ENCODE data around the gene LPCAT3.
"Not testable (repeated sequence)": the region's sequence is repeated elsewhere in the genome, so short reads cannot be mapped to it uniquely, and the experiment has no call there.

Gene LPCAT3, protein sequence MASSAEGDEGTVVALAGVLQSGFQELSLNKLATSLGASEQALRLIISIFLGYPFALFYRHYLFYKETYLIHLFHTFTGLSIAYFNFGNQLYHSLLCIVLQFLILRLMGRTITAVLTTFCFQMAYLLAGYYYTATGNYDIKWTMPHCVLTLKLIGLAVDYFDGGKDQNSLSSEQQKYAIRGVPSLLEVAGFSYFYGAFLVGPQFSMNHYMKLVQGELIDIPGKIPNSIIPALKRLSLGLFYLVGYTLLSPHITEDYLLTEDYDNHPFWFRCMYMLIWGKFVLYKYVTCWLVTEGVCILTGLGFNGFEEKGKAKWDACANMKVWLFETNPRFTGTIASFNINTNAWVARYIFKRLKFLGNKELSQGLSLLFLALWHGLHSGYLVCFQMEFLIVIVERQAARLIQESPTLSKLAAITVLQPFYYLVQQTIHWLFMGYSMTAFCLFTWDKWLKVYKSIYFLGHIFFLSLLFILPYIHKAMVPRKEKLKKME

GRCh38 chr12:7018350-7019042 lies at the start of gene LPCAT3:
Gene LPCAT3, minus strand, starts transcription at chr12:7018476. Its CDS starts 52 bp downstream, at chr12:7018424.
- FAIRE-seq (peak; percentile 97), DNase-seq (ENCODE audit: insufficient read length, low spot score) (peak; percentile 99)

- DNase-seq (ENCODE audit: insufficient read length, low spot score) (no peak), FAIRE-seq (no peak)
Observed at GRCh38 chr12:7067096-7067495, 48.8 kb upstream of the LPCAT3 start.

DNA sequence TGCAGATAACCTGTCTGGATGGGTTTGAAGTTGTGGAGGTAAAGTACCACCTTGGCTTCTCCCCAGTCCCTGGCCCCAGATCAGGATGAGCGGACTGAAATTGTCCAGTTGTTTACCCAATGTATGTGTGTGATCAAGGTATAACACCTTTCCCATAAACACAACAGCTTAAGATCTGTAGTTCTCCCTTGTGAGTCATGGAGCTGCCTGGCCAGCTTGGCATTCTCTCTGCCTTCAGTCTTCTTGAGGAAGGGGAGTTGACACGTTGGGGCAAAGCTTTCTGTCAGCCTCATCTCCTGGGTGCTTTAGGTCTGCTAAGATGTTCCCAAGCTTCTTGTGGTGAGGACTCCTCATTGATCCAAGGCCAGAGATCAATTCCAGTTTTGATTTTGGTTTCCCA lies 48.3 kb upstream of the LPCAT3 start:
- no peak for DNase-seq (ENCODE audit: insufficient read length, low spot score)
- FAIRE-seq = peak; percentile 80

DNA sequence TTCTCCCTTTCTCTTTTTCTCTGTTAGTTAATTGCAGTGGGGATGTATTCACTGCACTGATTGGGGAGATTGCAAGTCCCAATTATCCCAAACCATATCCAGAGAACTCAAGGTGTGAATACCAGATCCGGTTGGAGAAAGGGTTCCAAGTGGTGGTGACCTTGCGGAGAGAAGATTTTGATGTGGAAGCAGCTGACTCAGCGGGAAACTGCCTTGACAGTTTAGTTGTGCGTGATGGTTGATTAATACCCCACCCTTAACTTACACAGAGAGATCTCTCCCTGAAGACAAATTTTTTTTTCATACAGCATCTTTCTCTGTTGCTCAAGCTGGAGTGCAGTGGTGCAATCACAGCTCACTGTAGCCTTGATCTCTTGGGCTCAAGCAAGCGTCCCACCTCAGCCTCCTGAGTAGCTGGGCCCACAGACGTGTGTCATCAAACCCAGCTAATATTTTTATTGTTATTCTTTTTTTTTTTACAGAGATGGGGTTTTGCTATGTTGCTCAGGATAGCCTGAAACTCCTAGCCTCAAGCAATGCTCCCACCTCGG lies 46.9 kb upstream of the LPCAT3 start:
- FAIRE-seq (no peak), DNase-seq (ENCODE audit: insufficient read length, low spot score) (no peak)

DNA sequence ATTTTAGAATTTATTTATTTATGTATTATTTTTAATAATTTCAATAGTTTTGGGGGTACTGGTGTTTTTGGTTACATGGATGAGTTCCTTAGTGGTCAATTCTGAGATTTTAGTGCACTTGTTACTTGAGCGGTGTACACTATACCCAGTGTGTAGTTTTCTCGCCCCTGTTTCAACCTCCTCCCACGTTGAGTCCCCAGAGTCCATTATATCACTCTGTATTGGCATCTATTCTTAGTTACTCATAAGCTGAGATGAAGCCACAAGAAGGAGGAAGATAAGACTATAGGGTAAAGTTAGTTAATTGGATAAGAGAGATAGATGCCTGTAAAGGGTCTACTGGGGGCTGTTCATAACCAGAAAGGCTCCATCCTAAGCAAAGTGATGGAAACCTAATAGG lies 46.2 kb upstream of the LPCAT3 start:
- DNase-seq (ENCODE audit: insufficient read length, low spot score) (no peak), FAIRE-seq (no peak)

DNA sequence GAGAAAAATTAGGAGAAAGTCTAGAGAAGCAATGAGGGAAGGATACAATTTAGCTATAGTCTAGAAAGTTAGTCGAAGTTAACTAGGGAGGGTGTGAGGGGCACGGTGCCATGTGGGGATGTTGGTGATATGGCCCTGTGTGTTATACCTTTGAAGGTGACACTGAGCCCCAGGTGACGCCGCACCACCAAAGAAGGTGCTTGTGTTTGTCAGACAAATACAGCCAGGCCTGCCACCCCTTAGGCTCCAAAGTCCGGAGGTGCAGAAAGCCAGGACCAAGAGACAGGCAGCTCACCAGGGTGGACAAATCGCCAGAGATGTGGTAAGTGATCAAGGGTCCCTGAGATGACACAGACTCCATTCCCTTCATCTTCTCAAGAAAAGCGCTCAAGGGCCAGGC lies 43.3 kb upstream of the LPCAT3 start:
- FAIRE-seq (no peak), DNase-seq (ENCODE audit: insufficient read length, low spot score) (no peak)

DNA sequence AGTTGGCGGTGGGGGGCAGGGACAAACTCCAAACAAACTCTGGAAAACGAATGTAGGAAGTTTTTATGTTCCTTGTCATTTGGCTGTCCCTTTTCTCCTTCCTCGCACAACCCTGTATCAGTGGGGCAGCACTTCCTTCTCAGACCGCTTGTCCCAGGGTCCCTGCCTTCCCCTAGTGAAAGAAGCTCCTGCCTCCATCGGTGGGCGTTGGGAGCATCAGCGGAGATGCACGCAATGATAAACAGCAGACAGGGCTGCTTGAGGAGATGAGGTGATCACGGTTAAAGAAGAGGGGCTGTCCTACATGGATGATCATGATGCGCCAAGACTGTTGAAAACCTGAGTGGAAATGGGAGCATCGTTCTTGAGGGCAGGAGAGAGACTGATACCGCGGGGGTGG lies 42.9 kb upstream of the LPCAT3 start:
- no peak for DNase-seq (ENCODE audit: insufficient read length, low spot score)
- no peak for FAIRE-seq

- FAIRE-seq = peak; percentile 86
- peak; percentile 95 for DNase-seq (ENCODE audit: insufficient read length, low spot score)
Observed at GRCh38 chr12:7060353-7060954, 42.2 kb upstream of the LPCAT3 start, which contains the start of gene C1S. Gene C1S, plus strand, starts transcription at chr12:7060718. Its CDS starts 1,195 bp downstream, at chr12:7061913.

- FAIRE-seq (no peak), DNase-seq (ENCODE audit: insufficient read length, low spot score) (no peak)
Observed at GRCh38 chr12:7059780-7060179, 41.5 kb upstream of the LPCAT3 start.

GRCh38 chr12:7058850-7059395 lies 40.6 kb upstream of the LPCAT3 start:
- FAIRE-seq (no peak), DNase-seq (ENCODE audit: insufficient read length, low spot score) (no peak)

DNA sequence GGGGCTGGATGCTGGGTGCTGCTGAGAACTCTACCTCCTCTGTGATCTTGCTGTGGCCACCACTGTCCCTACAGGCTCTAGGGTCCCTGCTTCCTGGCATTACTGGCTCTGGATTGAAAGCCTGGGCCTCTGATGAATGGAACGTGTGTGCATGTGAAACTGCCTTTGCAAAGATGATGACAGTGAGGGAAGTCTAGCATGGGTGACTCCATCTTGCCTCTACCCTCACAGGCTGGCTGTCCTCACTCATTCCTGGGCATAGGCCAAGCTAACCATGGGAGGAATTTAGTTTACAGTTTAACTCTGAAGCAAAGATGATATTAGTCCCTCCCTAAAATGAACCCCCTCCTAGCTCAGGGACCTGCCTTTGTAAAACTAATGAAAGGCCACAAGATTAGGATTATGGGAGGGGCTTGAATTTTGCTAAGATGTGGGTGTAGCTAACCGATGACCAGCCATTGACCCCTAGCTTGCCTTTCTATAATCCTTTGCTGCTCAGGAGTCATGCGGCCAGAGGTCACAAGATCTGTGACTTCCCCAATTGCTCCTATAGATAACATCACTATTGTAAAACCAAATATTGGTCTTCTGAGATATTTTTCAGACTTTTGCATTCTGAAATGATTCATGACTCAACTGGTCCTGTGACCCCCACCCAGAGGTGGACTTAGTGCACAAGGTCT lies 40.0 kb upstream of the LPCAT3 start:
- DNase-seq (ENCODE audit: insufficient read length, low spot score) = no peak
- peak; percentile 13 for FAIRE-seq

- FAIRE-seq; DNase-seq (ENCODE audit: insufficient read length, low spot score): not testable (repeated sequence)
Observed at GRCh38 chr12:7055736-7056135, 37.5 kb upstream of the LPCAT3 start.

DNA sequence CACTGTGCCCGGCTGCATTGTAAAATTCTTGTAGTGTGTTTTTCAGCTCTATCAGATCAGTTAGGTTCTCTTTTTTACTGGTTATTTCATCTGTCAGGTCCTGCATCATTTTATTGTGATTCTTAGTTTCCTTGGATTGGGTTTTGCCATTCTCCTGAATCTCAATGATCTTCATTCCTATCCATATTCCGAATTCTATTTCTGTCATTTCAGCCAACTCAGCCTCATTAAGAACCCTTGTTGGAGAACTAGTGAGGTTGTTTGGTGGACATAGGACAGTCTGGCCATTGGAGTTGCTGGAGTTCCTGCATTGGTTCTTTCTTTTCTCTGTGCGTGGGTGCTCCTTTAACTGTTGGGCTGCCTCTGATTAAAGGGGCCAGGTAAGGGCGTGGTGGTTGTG lies 36.6 kb upstream of the LPCAT3 start:
- FAIRE-seq = no peak
- no peak for DNase-seq (ENCODE audit: insufficient read length, low spot score)

GRCh38 chr12:7049973-7050372 lies 31.7 kb upstream of the LPCAT3 start:
- not testable (repeated sequence) for DNase-seq (ENCODE audit: insufficient read length, low spot score); FAIRE-seq

- not testable (repeated sequence) for FAIRE-seq; DNase-seq (ENCODE audit: insufficient read length, low spot score)
Observed at GRCh38 chr12:7049445-7049951, 31.2 kb upstream of the LPCAT3 start.

DNA sequence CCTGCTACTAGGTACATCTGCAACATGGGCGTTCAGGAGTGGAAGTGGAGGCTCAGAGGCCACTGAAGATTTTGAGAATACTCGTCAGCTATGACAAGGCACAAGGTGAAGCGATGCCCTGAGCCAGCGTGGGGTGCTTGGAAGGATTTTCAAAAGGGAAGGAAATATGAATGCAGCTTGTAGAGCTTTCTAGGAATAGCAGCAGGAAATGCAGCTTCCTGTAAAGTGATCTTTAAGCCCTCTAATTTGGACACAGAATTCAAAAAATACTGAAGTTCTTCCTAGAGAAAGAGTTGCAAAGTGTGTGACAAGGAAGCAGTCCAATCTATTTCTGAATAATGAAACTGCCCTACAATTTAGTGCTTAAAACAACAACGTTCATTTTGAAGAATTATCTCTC lies 29.0 kb upstream of the LPCAT3 start:
- DNase-seq (ENCODE audit: insufficient read length, low spot score) (no peak), FAIRE-seq (no peak)

GRCh38 chr12:7046383-7047105 lies 28.3 kb upstream of the LPCAT3 start:
- FAIRE-seq (peak; percentile 26), DNase-seq (ENCODE audit: insufficient read length, low spot score) (no peak)

GRCh38 chr12:7045913-7046312 lies 27.6 kb upstream of the LPCAT3 start:
- DNase-seq (ENCODE audit: insufficient read length, low spot score) = no peak
- peak; percentile 28 for FAIRE-seq

DNA sequence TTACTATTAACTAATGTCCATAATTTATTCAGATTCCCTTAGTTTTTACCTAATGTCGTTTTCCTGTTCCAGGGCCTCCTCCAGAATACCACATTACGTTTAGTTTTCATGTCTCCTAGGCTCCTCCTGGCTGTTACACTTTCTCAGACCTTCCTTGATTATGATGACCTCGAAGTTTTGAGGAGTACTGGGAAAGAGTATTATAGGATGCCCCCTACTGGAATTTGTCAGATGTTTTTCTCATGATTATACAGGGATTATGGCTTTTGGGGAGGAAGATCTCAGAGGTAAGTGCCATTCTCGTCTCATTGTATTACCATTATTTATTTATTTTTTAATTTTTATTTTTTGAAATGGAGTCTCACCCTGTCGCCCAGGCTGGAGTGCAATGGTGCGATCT lies 24.6 kb upstream of the LPCAT3 start:
- FAIRE-seq (no peak), DNase-seq (ENCODE audit: insufficient read length, low spot score) (peak; percentile 74)

All from HTR-8/SVneo (cell line).